ENCODE results near the gene SNRNP200.

The SNRNP200 gene

DNA sequence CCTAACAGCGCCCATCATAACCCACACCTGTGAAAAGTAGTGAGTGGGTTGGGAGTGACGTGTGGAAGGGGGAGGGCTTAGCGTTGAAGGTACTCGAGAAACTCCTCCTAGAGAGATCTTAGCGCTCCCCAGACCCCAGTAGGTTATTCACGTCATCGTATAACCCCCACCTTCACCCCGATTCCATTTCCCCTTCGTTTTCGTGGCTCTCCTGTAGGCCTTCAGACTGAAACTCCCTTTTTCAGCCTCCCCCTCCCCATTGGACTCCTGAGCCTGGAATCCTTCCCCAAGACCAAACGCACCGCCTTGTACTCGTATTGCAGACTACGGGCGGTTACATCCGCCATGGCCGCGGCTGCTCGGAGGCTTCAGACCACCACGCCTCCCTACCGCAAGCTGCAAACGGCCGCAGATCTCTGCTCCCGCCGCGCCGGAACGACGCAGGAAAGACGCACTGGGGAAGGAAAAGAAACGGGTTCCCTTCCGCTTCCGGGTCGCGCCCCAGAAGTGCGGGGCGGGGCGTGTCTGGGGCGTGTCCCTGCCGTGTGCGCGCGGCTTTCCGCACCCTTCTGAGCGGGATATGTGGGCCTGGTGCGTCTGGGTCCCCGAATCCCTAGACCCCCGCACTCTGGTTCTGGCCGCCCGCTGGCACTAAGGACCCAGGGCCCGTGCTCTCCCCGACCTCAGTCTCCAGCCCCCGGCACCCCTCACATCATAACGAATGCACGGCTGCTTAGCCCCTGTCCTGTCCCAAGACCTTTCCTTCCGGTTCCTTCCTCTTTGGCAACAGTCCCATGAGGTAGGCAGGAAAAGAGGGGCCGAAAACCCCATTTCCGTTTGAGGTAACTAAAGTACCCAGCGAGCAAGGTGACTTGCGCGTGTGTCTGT, at the start of gene SNRNP200:
Gene SNRNP200, minus strand, starts transcription at position 456 of the 888 bp plus-strand sequence. Its CDS starts 109 bp downstream, at position 347.
- peak; percentile 93 for DNase-seq (ENCODE audit: low spot score)
- TF ChIP-seq, protein P1, sequence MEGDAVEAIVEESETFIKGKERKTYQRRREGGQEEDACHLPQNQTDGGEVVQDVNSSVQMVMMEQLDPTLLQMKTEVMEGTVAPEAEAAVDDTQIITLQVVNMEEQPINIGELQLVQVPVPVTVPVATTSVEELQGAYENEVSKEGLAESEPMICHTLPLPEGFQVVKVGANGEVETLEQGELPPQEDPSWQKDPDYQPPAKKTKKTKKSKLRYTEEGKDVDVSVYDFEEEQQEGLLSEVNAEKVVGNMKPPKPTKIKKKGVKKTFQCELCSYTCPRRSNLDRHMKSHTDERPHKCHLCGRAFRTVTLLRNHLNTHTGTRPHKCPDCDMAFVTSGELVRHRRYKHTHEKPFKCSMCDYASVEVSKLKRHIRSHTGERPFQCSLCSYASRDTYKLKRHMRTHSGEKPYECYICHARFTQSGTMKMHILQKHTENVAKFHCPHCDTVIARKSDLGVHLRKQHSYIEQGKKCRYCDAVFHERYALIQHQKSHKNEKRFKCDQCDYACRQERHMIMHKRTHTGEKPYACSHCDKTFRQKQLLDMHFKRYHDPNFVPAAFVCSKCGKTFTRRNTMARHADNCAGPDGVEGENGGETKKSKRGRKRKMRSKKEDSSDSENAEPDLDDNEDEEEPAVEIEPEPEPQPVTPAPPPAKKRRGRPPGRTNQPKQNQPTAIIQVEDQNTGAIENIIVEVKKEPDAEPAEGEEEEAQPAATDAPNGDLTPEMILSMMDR (IDR thresholded peaks at IDR 0.05; ENCODE audit: borderline replicate concordance, control extremely low read depth, extremely low read depth, insufficient read depth, missing control alignments), result no peak
- in situ Hi-C loops (cut with MboI; ENCODE audit: low sequenced_read_pairs, unreplicated experiment), result no loop called here

DNA sequence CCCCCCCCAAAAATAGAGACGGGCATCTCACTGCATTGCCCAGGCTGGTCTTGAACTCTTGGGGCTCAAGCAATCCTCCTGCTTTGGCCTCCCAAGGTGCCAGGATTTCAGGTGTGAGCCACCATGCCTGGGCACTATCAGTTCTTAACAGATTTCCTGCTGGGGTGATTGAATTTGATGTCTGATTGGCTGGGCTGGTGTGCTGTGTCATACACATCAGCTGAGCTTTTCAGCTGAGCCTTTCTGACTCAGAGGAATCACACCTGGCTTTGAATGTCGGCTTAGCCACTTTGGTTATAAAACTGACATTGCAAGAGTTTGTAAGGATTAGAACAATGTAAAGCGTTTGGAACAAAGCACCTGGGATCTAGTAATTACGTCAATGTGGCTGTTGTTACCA, 49.1 kb upstream of the SNRNP200 start:
- TF ChIP-seq, protein P1 (IDR thresholded peaks at IDR 0.05; ENCODE audit: borderline replicate concordance, control extremely low read depth, extremely low read depth, insufficient read depth, missing control alignments), result no peak
- in situ Hi-C loops (cut with MboI; ENCODE audit: low sequenced_read_pairs, unreplicated experiment), result no loop called here
- no peak for DNase-seq (ENCODE audit: low spot score)

DNA sequence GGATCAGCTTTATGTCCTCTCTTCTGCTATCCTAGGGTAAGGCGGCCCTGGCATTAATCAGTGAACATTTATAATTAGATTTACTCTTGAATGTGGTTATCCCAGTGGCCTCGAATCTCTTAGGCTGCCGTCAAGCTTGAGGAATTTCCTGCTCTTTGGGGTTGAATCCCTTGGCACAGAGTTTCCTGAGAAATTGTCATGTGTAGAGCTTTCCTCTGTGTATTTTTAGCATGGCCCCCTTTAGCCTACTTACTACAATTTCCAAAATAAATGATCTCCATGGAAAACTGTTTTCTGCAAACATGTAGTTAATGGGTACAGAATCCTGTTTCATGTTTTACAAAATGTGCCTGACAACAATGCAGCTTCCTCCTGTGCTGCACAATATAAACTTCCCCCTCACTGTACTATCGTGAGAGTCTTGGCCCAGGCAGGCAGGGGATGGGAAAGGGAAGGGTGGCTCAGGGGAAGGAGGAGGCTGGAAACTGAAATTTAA, 48.3 kb upstream of the SNRNP200 start:
- DNase-seq (ENCODE audit: low spot score), result no peak
- TF ChIP-seq, protein P1 (IDR thresholded peaks at IDR 0.05; ENCODE audit: borderline replicate concordance, control extremely low read depth, extremely low read depth, insufficient read depth, missing control alignments), result no peak
- in situ Hi-C loops (cut with MboI; ENCODE audit: low sequenced_read_pairs, unreplicated experiment), result no loop called here

DNA sequence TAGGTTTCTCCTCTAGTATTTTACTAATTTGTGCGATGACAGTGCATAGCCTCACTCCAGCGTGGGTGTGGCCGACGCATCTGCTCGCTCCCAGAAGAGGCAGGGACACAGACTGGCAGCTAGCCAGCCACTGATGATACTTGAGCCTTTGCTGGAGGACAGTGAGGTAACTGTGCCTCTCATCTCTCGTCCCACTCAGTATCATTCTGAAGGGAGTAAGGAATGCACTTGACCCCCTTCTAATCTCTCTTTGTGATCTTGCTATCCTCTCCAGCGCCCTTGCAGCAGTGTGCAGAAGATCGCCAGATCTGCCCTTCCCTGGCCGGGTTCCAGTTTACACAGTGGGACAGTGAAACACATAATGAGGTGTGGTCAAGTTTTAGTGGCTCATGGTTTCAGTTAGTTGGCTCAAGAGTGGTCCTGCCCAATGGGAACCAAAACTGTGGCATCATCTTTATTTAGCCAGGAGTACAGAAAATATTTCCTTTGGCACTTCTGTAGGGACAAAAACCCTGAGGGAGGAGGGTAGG, 47.8 kb upstream of the SNRNP200 start:
- in situ Hi-C loops (cut with MboI; ENCODE audit: low sequenced_read_pairs, unreplicated experiment), result no loop called here
- DNase-seq (ENCODE audit: low spot score), result no peak
- TF ChIP-seq, protein P1 (IDR thresholded peaks at IDR 0.05; ENCODE audit: borderline replicate concordance, control extremely low read depth, extremely low read depth, insufficient read depth, missing control alignments), result no peak

DNA sequence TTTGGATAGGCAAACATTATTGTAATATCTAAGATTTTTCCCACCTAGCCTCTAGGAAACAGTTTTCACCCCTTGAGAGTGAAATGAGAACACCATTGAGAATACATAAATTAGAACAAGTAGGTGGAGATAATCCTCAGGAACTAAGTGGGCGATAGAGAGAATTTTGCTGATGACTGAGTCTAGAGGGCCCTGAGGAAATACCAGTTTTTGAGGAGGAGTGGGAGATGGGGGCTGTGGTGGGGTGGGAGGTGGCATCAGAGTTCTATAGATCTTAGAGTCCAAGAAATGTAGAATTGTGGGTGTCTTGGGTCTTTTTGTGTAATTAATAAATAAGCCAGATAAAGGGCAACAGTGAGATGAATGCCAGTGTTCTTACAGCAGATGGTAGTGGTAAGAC, 42.0 kb upstream of the SNRNP200 start:
- TF ChIP-seq, protein P1 (IDR thresholded peaks at IDR 0.05; ENCODE audit: borderline replicate concordance, control extremely low read depth, extremely low read depth, insufficient read depth, missing control alignments), result no peak
- in situ Hi-C loops (cut with MboI; ENCODE audit: low sequenced_read_pairs, unreplicated experiment), result no loop called here
- no peak for DNase-seq (ENCODE audit: low spot score)

DNA sequence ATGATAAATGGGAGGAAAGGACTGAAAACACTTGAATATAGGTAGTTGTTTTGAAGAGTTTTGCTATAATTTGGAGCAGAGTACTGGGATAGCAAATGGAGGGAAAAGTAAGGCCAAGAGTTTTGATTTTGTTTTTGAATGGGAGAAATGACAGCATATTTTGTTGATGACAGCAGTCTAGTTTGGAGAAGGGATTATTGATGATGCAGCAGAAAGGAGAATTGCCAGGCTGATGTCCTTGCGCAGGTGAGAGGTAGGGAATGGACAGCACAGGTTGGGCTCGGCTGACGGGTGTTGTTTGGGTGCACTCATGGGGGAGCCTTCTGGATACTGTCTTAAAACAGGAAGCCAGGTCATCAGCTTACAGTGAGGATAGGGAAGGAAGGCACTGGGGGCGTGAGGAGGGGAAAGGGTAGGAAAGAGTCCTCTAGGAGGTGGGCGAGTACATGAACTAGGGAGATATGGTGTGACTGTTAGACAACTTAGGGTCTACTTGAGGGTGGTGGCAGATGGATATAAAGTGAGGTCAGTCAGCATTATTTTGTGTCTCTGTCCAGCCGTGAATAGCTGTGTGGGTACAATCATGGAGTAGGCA, 40.6 kb upstream of the SNRNP200 start:
- in situ Hi-C loops (cut with MboI; ENCODE audit: low sequenced_read_pairs, unreplicated experiment), result no loop called here
- TF ChIP-seq, protein P1 (IDR thresholded peaks at IDR 0.05; ENCODE audit: borderline replicate concordance, control extremely low read depth, extremely low read depth, insufficient read depth, missing control alignments), result no peak
- DNase-seq (ENCODE audit: low spot score), result no peak
